GM18498 (cell line): ENCODE data around the gene PACRGL.
"Not testable (repeated sequence)": the region's sequence is repeated elsewhere in the genome, so short reads cannot be mapped to it uniquely, and the experiment has no call there.

Experiments
- ATAC-seq: cut with Tn5 transposase; IDR thresholded peaks from one replicate; pipeline ENCODE4 v1.9.1; 2021; ENCODE audit warnings: mild to moderate bottlenecking, moderate library complexity; ENCODE audit not compliant: unreplicated experiment

The PACRGL gene

GRCh38 chr4:20723019-20723418, 22.8 kb downstream of the PACRGL start:
- no peak for ATAC-seq

- no peak for ATAC-seq
Observed at GRCh38 chr4:20723463-20723862, 23.2 kb downstream of the PACRGL start.

DNA sequence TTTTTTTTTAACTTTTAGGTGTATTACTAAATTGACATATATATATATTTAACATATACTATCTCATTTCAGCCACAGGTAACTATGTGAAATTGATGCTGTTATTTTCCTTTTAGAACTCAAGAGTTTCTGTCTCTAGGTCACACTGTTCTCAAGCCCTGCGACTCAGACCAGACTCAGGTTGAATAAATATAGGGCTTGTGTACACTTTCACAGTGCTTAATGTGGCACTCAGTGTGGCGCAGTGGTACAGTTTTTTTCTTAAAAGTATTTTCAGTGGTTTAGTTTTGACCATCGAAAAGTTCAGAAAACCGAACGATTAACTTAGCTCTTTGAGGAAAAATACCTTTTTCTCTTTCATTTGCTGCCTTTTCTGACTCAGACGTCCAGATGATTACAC, 24.7 kb downstream of the PACRGL start:
- ATAC-seq, result peak; percentile 99

- ATAC-seq, result no peak
Observed at GRCh38 chr4:20735931-20736330, 35.7 kb downstream of the PACRGL start.

- ATAC-seq, result not testable (repeated sequence)
Observed at GRCh38 chr4:20746000-20746399, 45.7 kb downstream of the PACRGL start.

- no peak for ATAC-seq
Observed at GRCh38 chr4:20752641-20753040, 52.4 kb downstream of the PACRGL start.

- no peak for ATAC-seq
Observed at GRCh38 chr4:20754036-20754435, 53.8 kb downstream of the PACRGL start.

- ATAC-seq, result no peak
Observed at GRCh38 chr4:20760053-20760452, 59.8 kb downstream of the PACRGL start.

DNA sequence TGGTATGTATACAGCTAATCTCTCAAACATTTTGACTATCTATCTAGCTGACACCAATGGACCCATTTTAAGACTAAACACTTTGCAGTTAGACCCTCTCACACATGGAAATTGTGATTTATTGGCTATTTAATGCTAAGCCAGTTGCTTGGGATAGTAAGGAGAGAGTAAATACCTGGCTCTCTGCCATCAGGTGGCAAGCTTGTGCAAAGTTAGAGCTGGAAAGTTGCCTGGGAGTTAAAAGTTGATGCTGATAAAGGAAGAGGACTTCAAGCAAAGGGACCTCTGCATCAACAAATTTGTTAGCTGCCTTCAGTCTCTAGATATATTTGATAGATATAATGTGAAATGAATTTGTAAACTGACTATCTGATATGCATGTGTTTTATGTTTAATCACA, 61.1 kb downstream of the PACRGL start:
- ATAC-seq, result no peak

- ATAC-seq, result no peak
Observed at GRCh38 chr4:20761826-20762225, 61.6 kb downstream of the PACRGL start.

- no peak for ATAC-seq
Observed at GRCh38 chr4:20764366-20764992, 64.2 kb downstream of the PACRGL start.

DNA sequence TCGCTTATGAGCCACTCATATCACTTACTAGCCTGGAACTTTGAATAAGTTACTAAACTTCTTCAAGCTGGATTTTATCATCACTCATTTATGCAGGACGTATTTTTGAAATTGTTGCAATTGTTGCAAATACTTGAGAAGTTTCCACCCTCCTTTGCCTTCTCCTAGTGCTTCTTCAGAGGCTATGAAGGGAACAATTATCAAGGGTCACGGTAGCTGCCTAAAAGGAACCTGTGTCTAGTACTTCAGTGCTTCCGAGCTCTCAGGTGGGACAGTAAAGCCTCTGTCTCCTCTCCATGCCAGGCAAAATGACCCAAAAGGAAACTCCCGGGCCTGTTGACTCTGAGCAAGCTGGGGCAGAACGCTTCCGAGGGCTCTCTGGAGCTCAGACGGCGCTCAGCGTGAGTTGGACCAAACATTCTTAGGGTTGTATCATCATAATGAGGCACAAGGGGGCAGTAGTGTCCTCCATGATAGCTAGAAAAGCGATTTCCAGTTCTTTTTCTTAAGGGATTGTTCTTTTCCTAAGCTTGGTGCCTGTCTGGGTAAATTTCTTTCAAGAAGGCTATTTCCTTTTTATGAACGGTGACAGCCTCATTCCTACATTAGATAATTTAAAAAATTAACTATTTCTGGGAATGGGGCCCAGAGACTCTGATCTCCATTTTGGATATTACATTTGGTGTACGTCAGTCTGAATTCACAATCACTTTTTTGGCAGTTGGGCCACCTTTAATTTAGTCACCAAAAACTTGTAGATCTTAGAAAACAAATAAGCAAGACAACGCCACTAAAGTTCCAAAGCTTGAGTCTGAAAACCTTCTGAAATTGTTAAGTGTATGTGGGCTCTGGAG, 73.1 kb downstream of the PACRGL start:
- peak; percentile 82 for ATAC-seq

DNA sequence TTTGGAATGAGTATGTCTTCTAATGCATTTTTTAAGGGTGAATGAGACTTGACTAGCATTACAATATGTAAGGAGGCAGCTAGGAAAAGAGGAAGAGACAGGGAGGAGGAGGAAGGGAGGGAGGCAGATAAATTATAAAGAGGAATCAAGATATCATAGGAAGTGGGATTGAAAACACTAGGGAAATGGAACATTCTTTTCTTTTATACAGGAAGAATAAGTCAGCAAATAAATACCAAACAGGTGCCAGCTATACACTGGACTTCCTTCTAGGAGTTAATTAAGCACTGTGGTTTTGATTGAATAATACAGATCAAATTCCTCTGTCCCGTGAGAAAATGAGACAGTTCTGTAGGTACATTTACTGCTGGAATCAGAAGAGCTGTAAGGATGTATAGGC, 78.6 kb downstream of the PACRGL start:
- no peak for ATAC-seq

- ATAC-seq, result not testable (repeated sequence)
Observed at GRCh38 chr4:20783134-20783533, 82.9 kb downstream of the PACRGL start.

- no peak for ATAC-seq
Observed at GRCh38 chr4:20787940-20788665, 87.8 kb downstream of the PACRGL start.
